ENCODE results near the gene ANKRD22. TPM values are rescaled to one million over a fixed set of nuclear protein-coding genes. Genes with fewer than 3 reads are reported as not detected.

ANKRD22 gene
- total RNA-seq, 4 donors from 2014 or later = 0.44 TPM; not detected in 3

GRCh38 chr10:88804083-88804812 is 47.4 kb downstream of the ANKRD22 start:
- TF ChIP-seq CTCF (IDR thresholded peaks at IDR 0.05; ENCODE audit: low read depth) = no peak

- TF ChIP-seq CTCF (IDR thresholded peaks at IDR 0.05; ENCODE audit: low read depth) = no peak
Observed at GRCh38 chr10:88803641-88804040, 48.0 kb downstream of the ANKRD22 start.

- TF ChIP-seq CTCF (IDR thresholded peaks at IDR 0.05; ENCODE audit: low read depth) = no peak
Observed at GRCh38 chr10:88802523-88803285, 48.9 kb downstream of the ANKRD22 start, which contains the start of gene LIPM. Gene LIPM, plus strand, starts transcription at chr10:88802730. Its CDS starts 167 bp downstream, at chr10:88802897.

- TF ChIP-seq CTCF (IDR thresholded peaks at IDR 0.05; ENCODE audit: low read depth) = no peak
Observed at GRCh38 chr10:88800152-88801125, 51.2 kb downstream of the ANKRD22 start.

GRCh38 chr10:88794731-88795130 is 56.9 kb downstream of the ANKRD22 start:
- TF ChIP-seq CTCF (IDR thresholded peaks at IDR 0.05; ENCODE audit: low read depth) = no peak

- TF ChIP-seq CTCF (IDR thresholded peaks at IDR 0.05; ENCODE audit: low read depth) = no peak
Observed at GRCh38 chr10:88793712-88794299, 57.8 kb downstream of the ANKRD22 start.
